ENCODE data around the gene CLEC16A. TPM values are rescaled to one million over a fixed set of nuclear protein-coding genes. Genes with fewer than 3 reads are reported as not detected.

CLEC16A gene
- total RNA-seq, 2 donors from 2014 or later, result 46.6 to 47.6 TPM

DNA sequence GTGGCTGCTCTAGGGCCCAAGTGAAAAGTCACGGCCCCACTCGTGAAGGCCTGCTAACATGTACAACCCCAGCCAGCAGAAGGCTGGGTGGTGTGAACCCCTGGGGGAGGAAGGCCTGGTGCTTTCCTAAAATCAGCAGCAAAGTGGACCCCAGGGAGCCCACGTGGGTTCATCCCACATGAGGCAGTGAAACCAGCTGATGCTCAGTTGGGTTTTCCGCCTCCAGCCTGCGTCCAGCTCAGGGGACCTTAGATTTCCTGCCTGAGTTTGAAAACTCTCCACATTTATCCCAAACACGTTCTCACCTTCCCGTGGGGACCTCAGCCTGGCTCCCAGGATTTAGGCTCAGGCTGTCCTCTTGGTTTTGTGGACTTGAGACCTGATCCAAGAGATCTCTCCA is 225.8 kb downstream of the CLEC16A start:
- ATAC-seq (ENCODE audit: insufficient number of reproducible peaks, low FRiP score, low read depth) (no peak), DNase-seq (ENCODE audit: low spot score) (no peak)
- Histone ChIP-seq H3K9me3 (no peaks in the 10 kb centered on the region), H3K27ac (no peak overlapping the region), H3K4me3 (no peak overlapping the region), H3K27me3 (replicated peaks; ENCODE audit: insufficient read depth) (no peaks in the 10 kb centered on the region), H3K36me3 (peaks cover 9% of the 10 kb centered on the region), H3K4me1 (ENCODE audit: control insufficient read depth in 1 of 2, low read depth in 2 of 2) (no peaks in the 10 kb centered on the region)
- TF ChIP-seq, protein P1, sequence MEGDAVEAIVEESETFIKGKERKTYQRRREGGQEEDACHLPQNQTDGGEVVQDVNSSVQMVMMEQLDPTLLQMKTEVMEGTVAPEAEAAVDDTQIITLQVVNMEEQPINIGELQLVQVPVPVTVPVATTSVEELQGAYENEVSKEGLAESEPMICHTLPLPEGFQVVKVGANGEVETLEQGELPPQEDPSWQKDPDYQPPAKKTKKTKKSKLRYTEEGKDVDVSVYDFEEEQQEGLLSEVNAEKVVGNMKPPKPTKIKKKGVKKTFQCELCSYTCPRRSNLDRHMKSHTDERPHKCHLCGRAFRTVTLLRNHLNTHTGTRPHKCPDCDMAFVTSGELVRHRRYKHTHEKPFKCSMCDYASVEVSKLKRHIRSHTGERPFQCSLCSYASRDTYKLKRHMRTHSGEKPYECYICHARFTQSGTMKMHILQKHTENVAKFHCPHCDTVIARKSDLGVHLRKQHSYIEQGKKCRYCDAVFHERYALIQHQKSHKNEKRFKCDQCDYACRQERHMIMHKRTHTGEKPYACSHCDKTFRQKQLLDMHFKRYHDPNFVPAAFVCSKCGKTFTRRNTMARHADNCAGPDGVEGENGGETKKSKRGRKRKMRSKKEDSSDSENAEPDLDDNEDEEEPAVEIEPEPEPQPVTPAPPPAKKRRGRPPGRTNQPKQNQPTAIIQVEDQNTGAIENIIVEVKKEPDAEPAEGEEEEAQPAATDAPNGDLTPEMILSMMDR (IDR thresholded peaks at IDR 0.05), result no peak

DNA sequence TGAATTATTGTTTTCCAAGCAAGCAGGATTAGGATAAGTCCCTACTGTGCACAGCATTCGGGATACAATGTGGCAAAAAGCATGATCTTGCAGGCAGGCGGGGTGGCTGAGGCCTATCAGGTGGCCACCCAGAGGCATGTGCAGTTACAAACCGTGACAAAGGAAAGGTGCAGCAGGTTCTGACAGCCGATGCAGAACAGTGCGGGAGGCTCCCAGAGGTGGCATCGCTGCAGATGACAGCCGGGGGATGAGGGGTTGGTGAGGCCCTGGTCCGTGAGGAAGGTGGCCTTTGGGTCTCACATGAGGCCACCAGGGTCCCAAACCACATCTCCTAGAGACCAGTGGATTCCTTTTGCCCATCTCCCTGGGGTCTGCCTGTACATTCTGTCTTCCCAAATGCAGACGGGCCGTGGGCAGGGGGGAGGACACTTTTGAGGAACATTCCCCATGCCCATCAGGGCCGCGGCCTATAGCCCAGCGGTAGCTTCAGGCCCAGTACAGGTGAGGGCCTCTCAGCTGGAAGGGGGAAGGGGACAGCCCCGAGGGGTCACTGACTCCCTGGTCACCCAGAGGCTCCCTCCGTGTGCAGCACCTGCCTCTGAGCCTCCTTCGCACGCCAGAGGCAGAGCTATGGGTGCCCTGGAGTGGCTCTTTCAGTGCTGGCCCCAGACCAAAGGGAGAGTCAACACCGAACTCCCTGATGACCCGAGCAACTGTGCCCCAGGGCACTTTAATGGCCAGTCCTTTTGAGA is 226.5 kb downstream of the CLEC16A start:
- Histone ChIP-seq H3K27ac (no peak overlapping the region), H3K9me3 (no peaks in the 10 kb centered on the region), H3K4me3 (no peak overlapping the region), H3K27me3 (replicated peaks; ENCODE audit: insufficient read depth) (no peaks in the 10 kb centered on the region), H3K36me3 (peaks cover 9% of the 10 kb centered on the region), H3K4me1 (ENCODE audit: control insufficient read depth in 1 of 2, low read depth in 2 of 2) (no peaks in the 10 kb centered on the region)
- DNase-seq (ENCODE audit: low spot score) (no peak), ATAC-seq (ENCODE audit: insufficient number of reproducible peaks, low FRiP score, low read depth) (no peak)
- TF ChIP-seq, protein P1 (IDR thresholded peaks at IDR 0.05), result no peak

DNA sequence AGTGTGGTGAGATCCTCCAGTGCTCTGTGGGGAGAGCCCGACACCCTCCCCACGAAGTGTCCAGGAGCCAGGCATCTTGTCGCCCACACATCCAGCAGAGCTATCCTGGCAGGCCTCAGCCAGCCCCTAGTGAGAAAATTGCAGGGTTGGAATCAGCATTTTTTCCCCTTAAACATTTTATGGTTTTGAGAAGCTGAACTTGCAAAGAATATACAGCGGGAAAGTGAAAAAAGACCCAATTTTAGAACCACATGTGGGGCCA is 227.0 kb downstream of the CLEC16A start:
- H3K4me1 ChIP-seq (ENCODE audit: control insufficient read depth in 1 of 2, low read depth in 2 of 2), result no peaks in the 10 kb centered on the region
- DNase-seq (ENCODE audit: low spot score) (no peak), ATAC-seq (ENCODE audit: insufficient number of reproducible peaks, low FRiP score, low read depth) (no peak)
- no peak overlapping the region for H3K4me3 ChIP-seq
- H3K36me3 ChIP-seq, result peaks cover 9% of the 10 kb centered on the region
- TF ChIP-seq, protein P1 (IDR thresholded peaks at IDR 0.05), result no peak
- no peak overlapping the region for H3K27ac ChIP-seq
- no peaks in the 10 kb centered on the region for H3K9me3 ChIP-seq
- no peaks in the 10 kb centered on the region for H3K27me3 ChIP-seq (replicated peaks; ENCODE audit: insufficient read depth)

DNA sequence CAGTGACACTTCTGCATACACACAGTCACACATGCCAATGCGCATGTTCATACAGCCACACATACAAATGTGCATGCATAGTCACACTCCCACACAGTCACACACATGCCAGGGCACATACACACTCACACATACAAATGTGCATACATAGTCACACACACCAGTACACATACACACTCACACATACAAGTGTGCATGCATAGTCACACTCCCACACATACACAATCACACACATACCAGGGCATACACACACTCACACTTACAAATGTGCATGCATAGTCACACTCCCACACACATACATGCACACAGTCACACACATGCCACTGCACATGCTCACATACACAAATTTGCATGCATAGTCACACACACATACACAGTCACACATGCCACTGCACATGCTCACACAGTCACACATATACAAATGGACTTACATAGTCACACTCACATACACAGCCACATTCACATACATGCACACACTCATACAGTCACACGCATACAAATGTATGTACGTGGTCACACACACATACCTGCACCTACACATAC is 227.5 kb downstream of the CLEC16A start:
- peaks cover 7% of the 10 kb centered on the region for H3K36me3 ChIP-seq
- TF ChIP-seq, protein P1 (IDR thresholded peaks at IDR 0.05), result no peak

DNA sequence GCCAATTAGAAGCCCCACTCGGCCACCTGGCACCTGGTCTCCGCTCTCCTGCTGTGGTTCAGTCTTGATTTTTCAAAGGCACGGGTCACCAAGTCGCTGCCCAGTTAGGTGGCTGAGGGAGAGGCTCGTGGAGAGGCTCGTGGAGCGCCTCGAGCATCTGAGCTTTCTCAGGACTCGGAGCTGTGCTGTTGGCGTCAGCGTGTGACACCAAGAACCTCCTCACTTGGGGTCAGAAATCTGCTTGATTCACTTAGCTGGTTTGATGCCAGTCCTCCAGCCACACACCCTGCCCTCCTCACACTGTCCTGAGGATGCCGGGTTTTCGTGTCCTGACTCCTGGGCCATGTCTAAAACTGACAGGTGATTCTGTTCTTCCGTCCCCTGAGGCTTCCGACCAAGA is 229.1 kb downstream of the CLEC16A start:
- Histone ChIP-seq H3K27ac (no peak overlapping the region), H3K36me3 (no peaks in the 10 kb centered on the region), H3K4me1 (ENCODE audit: control insufficient read depth in 1 of 2, low read depth in 2 of 2) (peaks cover 0 to 4% of the 10 kb centered on the region in 2 donors), H3K27me3 (replicated peaks; ENCODE audit: insufficient read depth) (no peaks in the 10 kb centered on the region), H3K9me3 (no peaks in the 10 kb centered on the region), H3K4me3 (no peak overlapping the region)
- DNase-seq (ENCODE audit: low spot score) (no peak), ATAC-seq (ENCODE audit: insufficient number of reproducible peaks, low FRiP score, low read depth) (no peak)
- TF ChIP-seq, protein P1 (IDR thresholded peaks at IDR 0.05), result no peak

More for the DNA sequence above, 227.5 kb downstream of the CLEC16A start:
- no peaks in the 10 kb centered on the region for H3K4me1 ChIP-seq (ENCODE audit: control insufficient read depth in 1 of 2, low read depth in 2 of 2)
- ATAC-seq (ENCODE audit: insufficient number of reproducible peaks, low FRiP score, low read depth), result no peak
- H3K27ac ChIP-seq, result no peak overlapping the region
- H3K9me3 ChIP-seq, result no peaks in the 10 kb centered on the region
- H3K4me3 ChIP-seq, result no peak overlapping the region
- H3K27me3 ChIP-seq (replicated peaks; ENCODE audit: insufficient read depth), result no peaks in the 10 kb centered on the region
- DNase-seq (ENCODE audit: low spot score), result no peak
